Daoy (cell line): ENCODE results near the gene PBX1. TPM values are rescaled to one million over a fixed set of nuclear protein-coding genes. Genes with fewer than 3 reads are reported as not detected.
A peak's percentile ranks its signal among the peaks of the same experiment; 100 is the strongest.
"Not testable (repeated sequence)": the region's sequence is repeated elsewhere in the genome, so short reads cannot be mapped to it uniquely, and the experiment has no call there.

Experiments
- DNase-seq: peaks from one replicate; pipeline ENCODE4 v3.0.0-alpha.2; 2015; ENCODE audit warnings: low read depth
- total RNA-seq: library from RNA; depleted of rRNA; stranded (reverse); fragments of >200 nt; shearing (Covaris generic); gene quantifications from 2 replicates; pipeline ENCODE4 v1.2.3, GENCODE V29; 2014; rRNA removed

The PBX1 gene
- 9.4 and 16.2 TPM in 2 replicates for total RNA-seq

GRCh38 chr1:164558461-164559341 lies at the start of gene PBX1:
PBX1 (plus strand) TSS chr1:164559184.
- DNase-seq = peak; percentile 99

GRCh38 chr1:164510435-164510834 lies 48.5 kb upstream of the PBX1 start:
- DNase-seq = no peak

GRCh38 chr1:164511001-164511705 lies 47.8 kb upstream of the PBX1 start:
- no peak for DNase-seq

GRCh38 chr1:164515231-164515630 lies 43.8 kb upstream of the PBX1 start:
- DNase-seq = no peak

- DNase-seq = peak; percentile 16
Measured at GRCh38 chr1:164515711-164516331, 43.2 kb upstream of the PBX1 start.

GRCh38 chr1:164516591-164516990 lies 42.4 kb upstream of the PBX1 start:
- DNase-seq = no peak

GRCh38 chr1:164518692-164519332 lies 40.2 kb upstream of the PBX1 start:
- no peak for DNase-seq

GRCh38 chr1:164519426-164519825 lies 39.6 kb upstream of the PBX1 start:
- no peak for DNase-seq

GRCh38 chr1:164524810-164525209 lies 34.2 kb upstream of the PBX1 start:
- DNase-seq = no peak

- no peak for DNase-seq
Measured at GRCh38 chr1:164534863-164535610, 23.9 kb upstream of the PBX1 start.

GRCh38 chr1:164552463-164552988 lies 6.5 kb upstream of the PBX1 start:
- not testable (repeated sequence) for DNase-seq

- no peak for DNase-seq
Measured at GRCh38 chr1:164557270-164557669, 1.7 kb upstream of the PBX1 start.

GRCh38 chr1:164559342-164560051 lies 513 bp downstream of the PBX1 start:
- peak; percentile 41 for DNase-seq

GRCh38 chr1:164560121-164560541 lies 1.1 kb downstream of the PBX1 start:
- DNase-seq = no peak

GRCh38 chr1:164560556-164560955 lies 1.6 kb downstream of the PBX1 start:
- no peak for DNase-seq

- DNase-seq = no peak
Measured at GRCh38 chr1:164561007-164561406, 2.0 kb downstream of the PBX1 start.

- no peak for DNase-seq
Measured at GRCh38 chr1:164561472-164561871, 2.5 kb downstream of the PBX1 start.

- no peak for DNase-seq
Measured at GRCh38 chr1:164562061-164562460, 3.1 kb downstream of the PBX1 start.

- no peak for DNase-seq
Measured at GRCh38 chr1:164562511-164562910, 3.5 kb downstream of the PBX1 start.

- DNase-seq = no peak
Measured at GRCh38 chr1:164562947-164563520, 4.0 kb downstream of the PBX1 start.
